H9 (cell line): ENCODE data around the gene BCAS4. TPM values are rescaled to one million over a fixed set of nuclear protein-coding genes. Genes with fewer than 3 reads are reported as not detected.
A peak's percentile ranks its signal among the peaks of the same experiment; 100 is the strongest.
"Not testable (repeated sequence)": the region's sequence is repeated elsewhere in the genome, so short reads cannot be mapped to it uniquely, and the experiment has no call there.

ENCODE experiments used
- DNase-seq: peaks from one replicate; pipeline ENCODE4 v3.0.0-alpha.2; 2017
- H2AFZ ChIP-seq: one replicate; pipeline ENCODE4 v1.6.1; 2013; ENCODE audit warnings: mild to moderate bottlenecking, low read length, control low read depth, moderate library complexity
- H2AK5ac ChIP-seq: 2 replicates; pipeline ENCODE4 v1.6.1; 2013; ENCODE audit warnings: low read length, control low read depth, mixed read lengths; ENCODE audit not compliant: insufficient read length
- H2BK120ac ChIP-seq: one replicate; pipeline ENCODE4 v1.6.1; 2013; ENCODE audit warnings: low read depth, mild to moderate bottlenecking, low read length, control low read depth, inconsistent platforms; ENCODE audit not compliant: poor library complexity, severe bottlenecking
- H2BK12ac ChIP-seq: 2 replicates; pipeline ENCODE4 v1.6.1; 2013; ENCODE audit warnings: low read length, control low read depth, mixed read lengths, low read depth; ENCODE audit not compliant: insufficient read length
- H2BK15ac ChIP-seq: 2 replicates; pipeline ENCODE4 v1.6.1; 2013; ENCODE audit warnings: low read depth, low read length, control low read depth
- H2BK20ac ChIP-seq: one replicate; pipeline ENCODE4 v1.6.1; 2013; ENCODE audit warnings: low read depth, mild to moderate bottlenecking, low read length, control low read depth, inconsistent platforms; ENCODE audit not compliant: poor library complexity, severe bottlenecking
- H2BK5ac ChIP-seq: 2 replicates; pipeline ENCODE4 v1.6.1; 2013; ENCODE audit warnings: low read length, control low read depth, mixed read lengths; ENCODE audit not compliant: insufficient read length
- H3K14ac ChIP-seq: 2 replicates; pipeline ENCODE4 v1.6.1; 2013; ENCODE audit warnings: low read length, control low read depth; ENCODE audit not compliant: insufficient read depth
- H3K18ac ChIP-seq: 2 replicates; pipeline ENCODE4 v1.6.1; 2013; ENCODE audit warnings: low read depth, mild to moderate bottlenecking, mixed read lengths, low read length, control low read depth; ENCODE audit not compliant: insufficient read length
- H3K23ac ChIP-seq: 2 replicates; pipeline ENCODE4 v1.6.1; 2013; ENCODE audit warnings: low read length, control low read depth, mixed read lengths, low read depth; ENCODE audit not compliant: insufficient read length
- H3K23me2 ChIP-seq: 2 replicates; pipeline ENCODE4 v1.6.1; 2013; ENCODE audit warnings: low read depth, mild to moderate bottlenecking, mixed read lengths, low read length, control low read depth; ENCODE audit not compliant: insufficient read length, poor library complexity, severe bottlenecking
- H3K27ac ChIP-seq: 2 replicates; pipeline ENCODE4 v1.5.1; 2013; ENCODE audit warnings: low read length, control low read depth, mixed read lengths, low read depth; ENCODE audit not compliant: insufficient read length
- H3K27me3 ChIP-seq: 2 replicates; pipeline ENCODE4 v1.6.1; 2013; ENCODE audit warnings: low read length, control low read depth, inconsistent platforms; ENCODE audit not compliant: insufficient read depth
- H3K4ac ChIP-seq: 2 replicates; pipeline ENCODE4 v1.6.1; 2013; ENCODE audit warnings: low read depth, mild to moderate bottlenecking, control low read depth, inconsistent platforms, low read length, moderate library complexity
- H3K4me1 ChIP-seq: 2 replicates; pipeline ENCODE4 v1.6.1; 2013; ENCODE audit warnings: low read length, control low read depth, inconsistent platforms; ENCODE audit not compliant: insufficient read depth
- H3K4me2 ChIP-seq: 2 replicates; pipeline ENCODE4 v1.6.1; 2013; ENCODE audit warnings: low read length, control low read depth, mixed read lengths; ENCODE audit not compliant: insufficient read length, insufficient read depth
- H3K56ac ChIP-seq: 2 replicates; pipeline ENCODE4 v1.6.1; 2013; ENCODE audit warnings: low read depth, mild to moderate bottlenecking, mixed read lengths, low read length, control low read depth; ENCODE audit not compliant: insufficient read length
- H3K79me1 ChIP-seq: 2 replicates; pipeline ENCODE4 v1.6.1; 2013; ENCODE audit warnings: low read depth, mild to moderate bottlenecking, moderate library complexity, low read length, control low read depth, inconsistent platforms; ENCODE audit not compliant: insufficient read depth, poor library complexity, severe bottlenecking
- H3K79me2 ChIP-seq: 2 replicates; pipeline ENCODE4 v1.6.1; 2013; ENCODE audit warnings: low read length, control low read depth, inconsistent platforms; ENCODE audit not compliant: insufficient read depth
- H3K9ac ChIP-seq: 2 replicates; pipeline ENCODE4 v1.6.1; 2013; ENCODE audit warnings: low read length, control low read depth, mixed read lengths; ENCODE audit not compliant: insufficient read length; ENCODE audit errors: extremely low read depth
- H3K9me3 ChIP-seq: one replicate; pipeline ENCODE4 v1.6.1; 2013; ENCODE audit warnings: low read depth, low read length, inconsistent platforms; ENCODE audit not compliant: control insufficient read depth
- H3T11ph ChIP-seq: one replicate; pipeline ENCODE4 v1.6.1; 2013; ENCODE audit warnings: mild to moderate bottlenecking, low read length, control low read depth, inconsistent platforms
- H4K20me1 ChIP-seq: one replicate; pipeline ENCODE4 v1.6.1; 2013; ENCODE audit not compliant: control insufficient read depth, insufficient read length, insufficient read depth
- H4K5ac ChIP-seq: 2 replicates; pipeline ENCODE4 v1.6.1; 2013; ENCODE audit warnings: low read depth, mild to moderate bottlenecking, mixed read lengths, low read length, control low read depth; ENCODE audit not compliant: insufficient read length
- H4K8ac ChIP-seq: replicated peaks from 2 replicates; pipeline ENCODE4 v1.6.1; 2013; ENCODE audit warnings: low read length, control low read depth, mixed read lengths, low read depth; ENCODE audit not compliant: insufficient read length
- H4K91ac ChIP-seq: 2 replicates; pipeline ENCODE4 v1.6.1; 2013; ENCODE audit warnings: low read depth, mild to moderate bottlenecking, moderate library complexity, mixed read lengths, low read length, control low read depth; ENCODE audit not compliant: insufficient read length
- H3K27ac Mint-ChIP-seq, 3 experiments: 2 replicates in 2 of 3; 3 replicates in 1 of 3; pipeline ENCODE4 v1.8.0; 2020 to 2021; ENCODE audit warnings: mixed read lengths in 3 of 3, mild to moderate bottlenecking in 1 of 3, moderate library complexity in 1 of 3
- H3K27me3 Mint-ChIP-seq: 2 replicates; pipeline ENCODE4 v1.8.0; 2021; ENCODE audit warnings: low read depth, mild to moderate bottlenecking, moderate library complexity, mixed read lengths
- H3K36me3 Mint-ChIP-seq, 3 experiments: 2 replicates in 2 of 3; 3 replicates in 1 of 3; pipeline ENCODE4 v1.8.0; 2020 to 2021; ENCODE audit warnings: low read depth in 3 of 3, mixed read lengths in 3 of 3; ENCODE audit not compliant: insufficient read depth in 1 of 3
- H3K4me1 Mint-ChIP-seq, 2 experiments: 2 replicates each; pipeline ENCODE4 v1.8.0; 2020; ENCODE audit warnings: mixed read lengths in 2 of 2
- H3K4me3 Mint-ChIP-seq, 2 experiments: 2 replicates in 1 of 2; 3 replicates in 1 of 2; pipeline ENCODE4 v1.8.0; 2020 to 2021; ENCODE audit warnings: mild to moderate bottlenecking in 2 of 2, mixed read lengths in 2 of 2, moderate library complexity in 1 of 2
- H3K9me3 Mint-ChIP-seq, 2 experiments: 2 replicates in 1 of 2; 3 replicates in 1 of 2; pipeline ENCODE4 v1.8.0; 2020; ENCODE audit warnings: mild to moderate bottlenecking in 2 of 2, mixed read lengths in 2 of 2, moderate library complexity in 1 of 2
- CTCF ChIP-seq: fragments of 200-600 bp; sonication (generic); conservative IDR thresholded peaks from 3 replicates; pipeline ENCODE4 v1.8.0; 2021; ENCODE audit warnings: antibody characterized with exemption, mild to moderate bottlenecking
- WGBS: extraction: QIAGEN DNeasy Blood & Tissue Kit; methylation state at CpG from one replicate; pipeline ENCODE4 v1.1.7; 2013; ENCODE audit warnings: missing lambda C conversion rate, low lambda C conversion rate, mixed read lengths; ENCODE audit not compliant: insufficient read length; ENCODE audit errors: extremely low coverage; 5-methylcytosine and 5-hydroxymethylcytosine counted together
- total RNA-seq: library from RNA; stranded (reverse); gene quantifications from 2 replicates; pipeline ENCODE4 v1.2.1, GENCODE V29; 2021

BCAS4 gene
- total RNA-seq, 1 experiment from 2014 or later = 16.9 TPM

- no peak overlapping the region for H3K14ac ChIP-seq
- no peak overlapping the region for H2BK120ac ChIP-seq
- H2BK20ac ChIP-seq = no peak overlapping the region
- no peak overlapping the region for H3K4me2 ChIP-seq
- H2BK15ac ChIP-seq = no peak overlapping the region
- no peaks in the 10 kb centered on the region for H3K4me1 ChIP-seq
- H4K8ac ChIP-seq = no peak overlapping the region
- no peak overlapping the region for H3K23ac ChIP-seq
- Mint-ChIP-seq H3K27me3 (no peaks in the 10 kb centered on the region), H3K4me3 (no peak overlapping the region), H3K36me3 (peaks cover 16 to 31% (median 26%) of the 10 kb centered on the region in 3 experiments), H3K9me3 (no peaks in the 10 kb centered on the region), H3K27ac (peak overlapping the region; percentile 48 to 53 (median 50); a peak in 4 of 7 replicates), H3K4me1 (peaks cover 18 to 19% of the 10 kb centered on the region in 2 experiments)
- H2BK5ac ChIP-seq = no peak overlapping the region
- no peak for DNase-seq
- no peak overlapping the region for H2BK12ac ChIP-seq
- H3T11ph ChIP-seq = no peak overlapping the region
- no peak overlapping the region for H3K56ac ChIP-seq
- no peak overlapping the region for H4K91ac ChIP-seq
- no peak overlapping the region for H3K4ac ChIP-seq
- no peaks in the 10 kb centered on the region for H3K27me3 ChIP-seq
- H3K18ac ChIP-seq = no peak overlapping the region
- H2AK5ac ChIP-seq = no peak overlapping the region
- TF ChIP-seq CTCF = no peak
- no peaks in the 10 kb centered on the region for H3K79me1 ChIP-seq
- no peak overlapping the region for H2AFZ ChIP-seq
- H3K27ac ChIP-seq = no peak overlapping the region
- WGBS = no CpG with 5 or more reads among the region's 20 CpGs
- no peaks in the 10 kb centered on the region for H3K79me2 ChIP-seq
- H3K23me2 ChIP-seq = no peaks in the 10 kb centered on the region
- H4K5ac ChIP-seq = no peak overlapping the region
- no peak overlapping the region for H3K9ac ChIP-seq
- H3K9me3 ChIP-seq = no peaks in the 10 kb centered on the region
- H4K20me1 ChIP-seq = no peaks in the 10 kb centered on the region
These were observed 85.0 kb downstream of the BCAS4 start for GRCh38 chr20:50879649-50880550.

- not testable (repeated sequence) for H4K20me1 ChIP-seq, H2BK5ac ChIP-seq, H3K4ac ChIP-seq, H3K9ac ChIP-seq, H3K4me1 ChIP-seq, H4K8ac ChIP-seq, H3K14ac ChIP-seq, H2BK20ac ChIP-seq, H3K4me2 ChIP-seq, H3K23ac ChIP-seq, H2AK5ac ChIP-seq, H3K18ac ChIP-seq, H2BK120ac ChIP-seq, H3T11ph ChIP-seq, H2AFZ ChIP-seq, H3K56ac ChIP-seq, H3K9me3 ChIP-seq, H2BK15ac ChIP-seq, H3K27me3 Mint-ChIP-seq, H3K9me3 Mint-ChIP-seq, H3K27me3 ChIP-seq, DNase-seq, H3K79me1 ChIP-seq, H3K23me2 ChIP-seq, H4K5ac ChIP-seq, H3K27ac ChIP-seq, H4K91ac ChIP-seq, H3K4me3 Mint-ChIP-seq, H3K79me2 ChIP-seq, H2BK12ac ChIP-seq
- no CpG with 5 or more reads among the region's 5 CpGs for WGBS
- Mint-ChIP-seq H3K27ac (peak overlapping the region in 1 of 3 experiments; percentile 79; a peak in 2 of 7 replicates), H3K36me3 (peaks cover 11 to 20% (median 20%) of the 10 kb centered on the region in 3 experiments), H3K4me1 (peaks cover 14 to 16% of the 10 kb centered on the region in 2 experiments)
These were observed 87.0 kb downstream of the BCAS4 start for GRCh38 chr20:50881759-50882424.
